H9 (cell line): ENCODE measurements around the gene INSL3. TPM values are rescaled to one million over a fixed set of nuclear protein-coding genes. Genes with fewer than 3 reads are reported as not detected.

ENCODE experiments used
- DNase-seq: peaks from one replicate; pipeline ENCODE4 v3.0.0-alpha.2; 2017
- H2AFZ ChIP-seq: one replicate; pipeline ENCODE4 v1.6.1; 2013; ENCODE audit warnings: mild to moderate bottlenecking, low read length, control low read depth, moderate library complexity
- H2AK5ac ChIP-seq: 2 replicates; pipeline ENCODE4 v1.6.1; 2013; ENCODE audit warnings: low read length, control low read depth, mixed read lengths; ENCODE audit not compliant: insufficient read length
- H2BK120ac ChIP-seq: one replicate; pipeline ENCODE4 v1.6.1; 2013; ENCODE audit warnings: low read depth, mild to moderate bottlenecking, low read length, control low read depth, inconsistent platforms; ENCODE audit not compliant: poor library complexity, severe bottlenecking
- H2BK12ac ChIP-seq: 2 replicates; pipeline ENCODE4 v1.6.1; 2013; ENCODE audit warnings: low read length, control low read depth, mixed read lengths, low read depth; ENCODE audit not compliant: insufficient read length
- H2BK15ac ChIP-seq: 2 replicates; pipeline ENCODE4 v1.6.1; 2013; ENCODE audit warnings: low read depth, low read length, control low read depth
- H2BK20ac ChIP-seq: one replicate; pipeline ENCODE4 v1.6.1; 2013; ENCODE audit warnings: low read depth, mild to moderate bottlenecking, low read length, control low read depth, inconsistent platforms; ENCODE audit not compliant: poor library complexity, severe bottlenecking
- H2BK5ac ChIP-seq: 2 replicates; pipeline ENCODE4 v1.6.1; 2013; ENCODE audit warnings: low read length, control low read depth, mixed read lengths; ENCODE audit not compliant: insufficient read length
- H3K14ac ChIP-seq: 2 replicates; pipeline ENCODE4 v1.6.1; 2013; ENCODE audit warnings: low read length, control low read depth; ENCODE audit not compliant: insufficient read depth
- H3K18ac ChIP-seq: 2 replicates; pipeline ENCODE4 v1.6.1; 2013; ENCODE audit warnings: low read depth, mild to moderate bottlenecking, mixed read lengths, low read length, control low read depth; ENCODE audit not compliant: insufficient read length
- H3K23ac ChIP-seq: 2 replicates; pipeline ENCODE4 v1.6.1; 2013; ENCODE audit warnings: low read length, control low read depth, mixed read lengths, low read depth; ENCODE audit not compliant: insufficient read length
- H3K23me2 ChIP-seq: 2 replicates; pipeline ENCODE4 v1.6.1; 2013; ENCODE audit warnings: low read depth, mild to moderate bottlenecking, mixed read lengths, low read length, control low read depth; ENCODE audit not compliant: insufficient read length, poor library complexity, severe bottlenecking
- H3K27ac ChIP-seq: 2 replicates; pipeline ENCODE4 v1.5.1; 2013; ENCODE audit warnings: low read length, control low read depth, mixed read lengths, low read depth; ENCODE audit not compliant: insufficient read length
- H3K27me3 ChIP-seq: 2 replicates; pipeline ENCODE4 v1.6.1; 2013; ENCODE audit warnings: low read length, control low read depth, inconsistent platforms; ENCODE audit not compliant: insufficient read depth
- H3K4ac ChIP-seq: 2 replicates; pipeline ENCODE4 v1.6.1; 2013; ENCODE audit warnings: low read depth, mild to moderate bottlenecking, control low read depth, inconsistent platforms, low read length, moderate library complexity
- H3K4me1 ChIP-seq: 2 replicates; pipeline ENCODE4 v1.6.1; 2013; ENCODE audit warnings: low read length, control low read depth, inconsistent platforms; ENCODE audit not compliant: insufficient read depth
- H3K4me2 ChIP-seq: 2 replicates; pipeline ENCODE4 v1.6.1; 2013; ENCODE audit warnings: low read length, control low read depth, mixed read lengths; ENCODE audit not compliant: insufficient read length, insufficient read depth
- H3K56ac ChIP-seq: 2 replicates; pipeline ENCODE4 v1.6.1; 2013; ENCODE audit warnings: low read depth, mild to moderate bottlenecking, mixed read lengths, low read length, control low read depth; ENCODE audit not compliant: insufficient read length
- H3K79me1 ChIP-seq: 2 replicates; pipeline ENCODE4 v1.6.1; 2013; ENCODE audit warnings: low read depth, mild to moderate bottlenecking, moderate library complexity, low read length, control low read depth, inconsistent platforms; ENCODE audit not compliant: insufficient read depth, poor library complexity, severe bottlenecking
- H3K79me2 ChIP-seq: 2 replicates; pipeline ENCODE4 v1.6.1; 2013; ENCODE audit warnings: low read length, control low read depth, inconsistent platforms; ENCODE audit not compliant: insufficient read depth
- H3K9ac ChIP-seq: 2 replicates; pipeline ENCODE4 v1.6.1; 2013; ENCODE audit warnings: low read length, control low read depth, mixed read lengths; ENCODE audit not compliant: insufficient read length; ENCODE audit errors: extremely low read depth
- H3K9me3 ChIP-seq: one replicate; pipeline ENCODE4 v1.6.1; 2013; ENCODE audit warnings: low read depth, low read length, inconsistent platforms; ENCODE audit not compliant: control insufficient read depth
- H3T11ph ChIP-seq: one replicate; pipeline ENCODE4 v1.6.1; 2013; ENCODE audit warnings: mild to moderate bottlenecking, low read length, control low read depth, inconsistent platforms
- H4K20me1 ChIP-seq: one replicate; pipeline ENCODE4 v1.6.1; 2013; ENCODE audit not compliant: control insufficient read depth, insufficient read length, insufficient read depth
- H4K5ac ChIP-seq: 2 replicates; pipeline ENCODE4 v1.6.1; 2013; ENCODE audit warnings: low read depth, mild to moderate bottlenecking, mixed read lengths, low read length, control low read depth; ENCODE audit not compliant: insufficient read length
- H4K8ac ChIP-seq: replicated peaks from 2 replicates; pipeline ENCODE4 v1.6.1; 2013; ENCODE audit warnings: low read length, control low read depth, mixed read lengths, low read depth; ENCODE audit not compliant: insufficient read length
- H4K91ac ChIP-seq: 2 replicates; pipeline ENCODE4 v1.6.1; 2013; ENCODE audit warnings: low read depth, mild to moderate bottlenecking, moderate library complexity, mixed read lengths, low read length, control low read depth; ENCODE audit not compliant: insufficient read length
- H3K27ac Mint-ChIP-seq, 3 experiments: 2 replicates in 2 of 3; 3 replicates in 1 of 3; pipeline ENCODE4 v1.8.0; 2020 to 2021; ENCODE audit warnings: mixed read lengths in 3 of 3, mild to moderate bottlenecking in 1 of 3, moderate library complexity in 1 of 3
- H3K27me3 Mint-ChIP-seq: 2 replicates; pipeline ENCODE4 v1.8.0; 2021; ENCODE audit warnings: low read depth, mild to moderate bottlenecking, moderate library complexity, mixed read lengths
- H3K36me3 Mint-ChIP-seq, 3 experiments: 2 replicates in 2 of 3; 3 replicates in 1 of 3; pipeline ENCODE4 v1.8.0; 2020 to 2021; ENCODE audit warnings: low read depth in 3 of 3, mixed read lengths in 3 of 3; ENCODE audit not compliant: insufficient read depth in 1 of 3
- H3K4me1 Mint-ChIP-seq, 2 experiments: 2 replicates each; pipeline ENCODE4 v1.8.0; 2020; ENCODE audit warnings: mixed read lengths in 2 of 2
- H3K4me3 Mint-ChIP-seq, 2 experiments: 2 replicates in 1 of 2; 3 replicates in 1 of 2; pipeline ENCODE4 v1.8.0; 2020 to 2021; ENCODE audit warnings: mild to moderate bottlenecking in 2 of 2, mixed read lengths in 2 of 2, moderate library complexity in 1 of 2
- H3K9me3 Mint-ChIP-seq, 2 experiments: 2 replicates in 1 of 2; 3 replicates in 1 of 2; pipeline ENCODE4 v1.8.0; 2020; ENCODE audit warnings: mild to moderate bottlenecking in 2 of 2, mixed read lengths in 2 of 2, moderate library complexity in 1 of 2
- WGBS: extraction: QIAGEN DNeasy Blood & Tissue Kit; methylation state at CpG from one replicate; pipeline ENCODE4 v1.1.7; 2013; ENCODE audit warnings: missing lambda C conversion rate, low lambda C conversion rate, mixed read lengths; ENCODE audit not compliant: insufficient read length; ENCODE audit errors: extremely low coverage; 5-methylcytosine and 5-hydroxymethylcytosine counted together
- total RNA-seq: library from RNA; stranded (reverse); gene quantifications from 2 replicates; pipeline ENCODE4 v1.2.1, GENCODE V29; 2021
- TF ChIP-seq, protein P1 (sequence below): fragments of 200-600 bp; sonication (generic); conservative IDR thresholded peaks from 3 replicates; pipeline ENCODE4 v1.8.0; 2021; ENCODE audit warnings: antibody characterized with exemption, mild to moderate bottlenecking

The INSL3 gene
- total RNA-seq, 1 experiment from 2014 or later, result 0.63 TPM

DNA sequence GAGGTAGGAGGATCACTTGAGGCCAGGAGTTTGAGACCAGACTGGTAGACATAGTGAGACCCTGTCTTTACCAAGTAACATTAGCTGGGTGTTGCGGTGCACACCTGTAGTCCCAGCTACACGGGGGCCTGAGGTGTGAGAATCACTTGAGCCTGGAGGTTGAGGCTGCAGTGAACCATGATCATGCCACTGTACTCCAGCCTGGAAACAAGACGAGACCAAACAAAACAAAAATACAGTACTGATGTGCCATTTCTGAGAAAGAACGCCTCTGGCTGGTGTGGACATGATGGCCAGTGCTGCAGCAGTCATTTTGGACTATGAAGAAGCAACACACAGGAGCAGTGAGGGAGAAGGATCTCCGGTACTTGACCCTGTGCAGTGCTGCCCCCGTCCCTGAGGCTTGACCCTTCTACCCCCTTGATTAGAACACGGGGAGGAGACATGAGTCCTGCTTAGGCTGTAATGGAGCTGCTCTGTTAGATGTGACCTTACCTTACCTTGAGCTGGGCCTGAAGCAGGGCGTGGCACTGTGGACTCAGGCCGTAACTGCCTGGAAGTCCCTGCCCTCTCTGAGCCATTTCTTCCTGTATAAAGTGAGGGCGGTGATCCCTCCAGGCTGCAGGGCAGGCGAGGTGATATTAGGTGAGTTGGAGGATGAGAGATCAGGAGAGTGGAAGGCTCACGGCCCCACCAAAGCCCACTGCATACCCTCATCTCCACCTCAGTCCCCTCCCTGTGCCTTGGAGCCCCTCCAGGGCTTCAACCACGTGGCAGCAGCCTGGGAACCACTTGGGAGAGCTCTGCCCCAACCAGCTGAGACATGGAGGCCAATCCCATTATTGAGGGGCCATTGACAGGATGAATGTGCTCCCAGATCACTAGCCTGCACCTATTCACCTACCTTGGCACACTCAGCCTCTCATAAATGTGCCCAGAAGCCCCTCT lies 44.3 kb upstream of the INSL3 start:
- Histone ChIP-seq H3K27me3 (no peaks in the 10 kb centered on the region; the same call in 1 of the 2 replicates), H3K56ac (no peak overlapping the region), H4K5ac (no peak overlapping the region), H2BK20ac (no peak overlapping the region), H3K23me2 (peaks cover 2% of the 10 kb centered on the region), H3K9me3 (no peaks in the 10 kb centered on the region), H4K91ac (no peak overlapping the region), H3K4ac (no peak overlapping the region), H4K20me1 (no peaks in the 10 kb centered on the region), H3K4me2 (no peak overlapping the region), H3K9ac (no peak overlapping the region), H3K18ac (no peak overlapping the region), H2AK5ac (no peak overlapping the region), H3K23ac (no peak overlapping the region), H2BK120ac (no peak overlapping the region), H3K79me2 (peaks cover 9% of the 10 kb centered on the region; the same call in 1 of the 2 replicates), H3K27ac (no peak overlapping the region), H3K14ac (no peak overlapping the region), H2BK12ac (no peak overlapping the region), H4K8ac (no peak overlapping the region), H3K79me1 (peaks cover 6% of the 10 kb centered on the region), H3T11ph (no peak overlapping the region), H3K4me1 (no peaks in the 10 kb centered on the region; the same call in 1 of the 2 replicates), H2BK5ac (no peak overlapping the region), H2BK15ac (no peak overlapping the region), H2AFZ (no peak overlapping the region)
- DNase-seq, result no peak
- no peaks in the 10 kb centered on the region; a peak in 2 of 5 replicates for H3K9me3 Mint-ChIP-seq
- H3K4me3 Mint-ChIP-seq, result peak overlapping the region in 1 of 2 experiments; percentile 35; a peak in 1 of 5 replicates
- H3K4me1 Mint-ChIP-seq, result peaks cover 19 to 38% of the 10 kb centered on the region in 2 experiments
- no CpG with 5 or more reads among the region's 13 CpGs for WGBS
- H3K27me3 Mint-ChIP-seq, result peaks cover 25% of the 10 kb centered on the region
- TF ChIP-seq, protein P1, sequence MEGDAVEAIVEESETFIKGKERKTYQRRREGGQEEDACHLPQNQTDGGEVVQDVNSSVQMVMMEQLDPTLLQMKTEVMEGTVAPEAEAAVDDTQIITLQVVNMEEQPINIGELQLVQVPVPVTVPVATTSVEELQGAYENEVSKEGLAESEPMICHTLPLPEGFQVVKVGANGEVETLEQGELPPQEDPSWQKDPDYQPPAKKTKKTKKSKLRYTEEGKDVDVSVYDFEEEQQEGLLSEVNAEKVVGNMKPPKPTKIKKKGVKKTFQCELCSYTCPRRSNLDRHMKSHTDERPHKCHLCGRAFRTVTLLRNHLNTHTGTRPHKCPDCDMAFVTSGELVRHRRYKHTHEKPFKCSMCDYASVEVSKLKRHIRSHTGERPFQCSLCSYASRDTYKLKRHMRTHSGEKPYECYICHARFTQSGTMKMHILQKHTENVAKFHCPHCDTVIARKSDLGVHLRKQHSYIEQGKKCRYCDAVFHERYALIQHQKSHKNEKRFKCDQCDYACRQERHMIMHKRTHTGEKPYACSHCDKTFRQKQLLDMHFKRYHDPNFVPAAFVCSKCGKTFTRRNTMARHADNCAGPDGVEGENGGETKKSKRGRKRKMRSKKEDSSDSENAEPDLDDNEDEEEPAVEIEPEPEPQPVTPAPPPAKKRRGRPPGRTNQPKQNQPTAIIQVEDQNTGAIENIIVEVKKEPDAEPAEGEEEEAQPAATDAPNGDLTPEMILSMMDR, result no peak
- H3K36me3 Mint-ChIP-seq, result peaks cover 31 to 52% (median 40%) of the 10 kb centered on the region in 3 experiments
- peak overlapping the region; percentile 30 to 74 (median 70); a peak in 4 of 7 replicates for H3K27ac Mint-ChIP-seq
